HCT116 (cell line): ENCODE data around the gene ABI1. TPM values are rescaled to one million over a fixed set of nuclear protein-coding genes. Genes with fewer than 3 reads are reported as not detected.
"Not testable (repeated sequence)": the region's sequence is repeated elsewhere in the genome, so short reads cannot be mapped to it uniquely, and the experiment has no call there.

ENCODE experiments used
- ATAC-seq: fragments of 200-7000 bp; cut with Tn5 transposase; 2 replicates; pipeline ENCODE4 v1.9.1; 2020; ENCODE audit warnings: mild to moderate bottlenecking, moderate library complexity
- BruUV-seq: library from RNA; stranded (reverse); fragments of 400-500 nt; replicated peaks from 2 replicates; lab custom pipeline; 2021; lab: Mats Ljungman, UMichigan
- CTCF ChIA-PET: fragments of 300-600 bp; sonication (Branson Sonifier 250); formaldehyde crosslinking; loops from one replicate; lab custom pipeline; 2021; ENCODE audit warnings: antibody characterized with exemption; lab: Charles Lee
- POLR2A ChIA-PET: fragments of 300-600, 350-600 bp; sonication (Branson Sonifier 250); formaldehyde crosslinking; loops from one replicate; lab custom pipeline; 2021; ENCODE audit warnings: antibody characterized with exemption; lab: Charles Lee
- RAD21 ChIA-PET, 2 experiments: fragments of 300-600 bp; sonication (Branson Sonifier 250); formaldehyde crosslinking; loops; one replicate each; lab custom pipeline; 2023; ENCODE audit warnings: low total read pairs in 2 of 2; ENCODE audit not compliant: uncharacterized antibody in 2 of 2, unreplicated experiment in 2 of 2, low non-redundant PET in 1 of 2; lab: Charles Lee
- DNase-seq: peaks from one replicate; pipeline ENCODE4 v3.0.0-alpha.2; 2010; ENCODE audit warnings: low read depth, low spot score
- H2AFZ ChIP-seq: fragments of 200-600 bp; shearing (Covaris generic), sonication (generic); 2 replicates; pipeline ENCODE4 v1.6.1; 2017; ENCODE audit warnings: low read depth, mixed run types, mixed read lengths, antibody characterized with exemption, low read length; ENCODE audit not compliant: poor library complexity, severe bottlenecking
- H3K27ac ChIP-seq: 2 replicates; pipeline ENCODE4 v1.5.1; 2012; ENCODE audit warnings: low read depth, low read length
- H3K27me3 ChIP-seq: fragments of 200-600 bp; sonication (generic); 2 replicates; pipeline ENCODE4 v1.6.1; 2016; ENCODE audit warnings: mixed run types, low read length, mixed read lengths; ENCODE audit not compliant: insufficient read depth
- H3K36me3 ChIP-seq, 2 experiments: fragments of 200-500 bp in 1 of 2; fragments of 200-600 bp in 1 of 2; sonication (Bioruptor generic) in 1 of 2; sonication (generic) in 1 of 2; 2 replicates each; pipeline versions ENCODE4 v1.5.1 to v1.6.1; 2014 to 2016; ENCODE audit warnings: low read length in 2 of 2, inconsistent platforms in 1 of 2, mixed read lengths in 1 of 2, mixed run types in 1 of 2; ENCODE audit not compliant: insufficient read depth in 2 of 2, control insufficient read depth in 1 of 2
- H3K4me1 ChIP-seq, 2 experiments: fragments of 200-600 bp in 1 of 2; sonication (generic) in 1 of 2; 2 replicates each; pipeline versions ENCODE4 v1.5.1 to v1.6.1; 2012 to 2017; ENCODE audit warnings: low read length in 2 of 2, inconsistent platforms in 1 of 2, mild to moderate bottlenecking in 1 of 2, mixed read lengths in 1 of 2, mixed run types in 1 of 2, moderate library complexity in 1 of 2; ENCODE audit not compliant: insufficient read depth in 2 of 2, control insufficient read depth in 1 of 2
- H3K4me2 ChIP-seq: fragments of 200-600 bp; sonication (generic); 2 replicates; pipeline ENCODE4 v1.6.1; 2017; ENCODE audit warnings: mixed run types, low read length, mixed read lengths
- H3K4me3 ChIP-seq, 2 experiments: fragments of 200-600 bp in 1 of 2; sonication (generic) in 1 of 2; replicated peaks in 1 of 2; 2 replicates each; pipeline ENCODE4 v1.5.1; 2011 to 2016; ENCODE audit warnings: low read length in 2 of 2, control low read depth in 1 of 2, low read depth in 1 of 2, mild to moderate bottlenecking in 1 of 2, mixed read lengths in 1 of 2, mixed run types in 1 of 2
- H3K79me2 ChIP-seq: fragments of 200-600 bp; sonication (generic); 2 replicates; pipeline ENCODE4 v1.6.1; 2017; ENCODE audit warnings: mild to moderate bottlenecking, mixed run types, low read length, moderate library complexity, mixed read lengths; ENCODE audit not compliant: insufficient read depth
- H3K9ac ChIP-seq: fragments of 200-600 bp; sonication (generic); 2 replicates; pipeline ENCODE4 v1.6.1; 2016; ENCODE audit warnings: low read length, mixed read lengths
- H3K9me2 ChIP-seq: fragments of 200-600 bp; sonication (generic), shearing (Covaris generic); 2 replicates; pipeline ENCODE4 v1.6.1; 2017; ENCODE audit warnings: mixed run types, mild to moderate bottlenecking, moderate library complexity; ENCODE audit not compliant: insufficient read depth
- H3K9me3 ChIP-seq, 2 experiments: fragments of 200-500 bp in 1 of 2; fragments of 200-600 bp in 1 of 2; sonication (Bioruptor generic) in 1 of 2; sonication (generic) in 1 of 2; 2 replicates each; pipeline ENCODE4 v1.6.1; 2014 to 2017; ENCODE audit warnings: low read length in 2 of 2, mixed read lengths in 2 of 2, inconsistent platforms in 1 of 2, low read depth in 1 of 2, mild to moderate bottlenecking in 1 of 2, mixed run types in 1 of 2, moderate library complexity in 1 of 2; ENCODE audit not compliant: control insufficient read depth in 1 of 2, insufficient read depth in 1 of 2
- H4K20me1 ChIP-seq: fragments of 200-600 bp; sonication (generic), shearing (Covaris generic); 2 replicates; pipeline ENCODE4 v1.6.1; 2017; ENCODE audit warnings: mixed run types, mild to moderate bottlenecking, moderate library complexity; ENCODE audit not compliant: insufficient read depth
- ELF1 ChIP-seq: IDR thresholded peaks from 2 replicates; pipeline ENCODE4 v1.6.1; 2012; ENCODE audit warnings: low read depth, borderline replicate concordance
- FOSL1 ChIP-seq: IDR thresholded peaks from 2 replicates; pipeline ENCODE4 v1.6.1; 2012; ENCODE audit warnings: low read depth
- JUND ChIP-seq: IDR thresholded peaks from 2 replicates; pipeline ENCODE4 v1.6.1; 2012
- SIN3A ChIP-seq: IDR thresholded peaks from 2 replicates; pipeline ENCODE4 v1.6.1; 2012; ENCODE audit warnings: low read depth
- SP1 ChIP-seq: IDR thresholded peaks from 2 replicates; pipeline ENCODE4 v1.6.1; 2012; ENCODE audit warnings: low read depth
- intact Hi-C: fragments of 100-400 bp; cut with micrococcal nuclease; formaldehyde crosslinking; loops from 2 replicates; pipeline ENCODE4 v1.10.0; 2022
- total RNA-seq: library from RNA; stranded (reverse); gene quantifications from one replicate; pipeline ENCODE4 v1.2.1, GENCODE V29; 2021; ENCODE audit not compliant: unreplicated experiment
- TF ChIP-seq, protein P1 (sequence below): IDR thresholded peaks from 2 replicates; pipeline ENCODE4 v1.6.1; 2012
- TF ChIP-seq, protein P2 (sequence below), 3 experiments: fragments of 200-600 bp in 1 of 3; sonication (generic) in 1 of 3; IDR thresholded peaks in 2 of 3; conservative IDR thresholded peaks in 1 of 3; 2 replicates each; pipeline ENCODE4 v1.5.1; 2012 to 2017; ENCODE audit warnings: low read depth in 2 of 3, low read length in 2 of 3, antibody characterized with exemption in 1 of 3, borderline replicate concordance in 1 of 3, control low read depth in 1 of 3, mild to moderate bottlenecking in 1 of 3, mixed read lengths in 1 of 3, mixed run types in 1 of 3, moderate library complexity in 1 of 3; ENCODE audit not compliant: insufficient read depth in 1 of 3

The ABI1 gene
- total RNA-seq, 1 experiment from 2014 or later: 34.8 TPM

DNA sequence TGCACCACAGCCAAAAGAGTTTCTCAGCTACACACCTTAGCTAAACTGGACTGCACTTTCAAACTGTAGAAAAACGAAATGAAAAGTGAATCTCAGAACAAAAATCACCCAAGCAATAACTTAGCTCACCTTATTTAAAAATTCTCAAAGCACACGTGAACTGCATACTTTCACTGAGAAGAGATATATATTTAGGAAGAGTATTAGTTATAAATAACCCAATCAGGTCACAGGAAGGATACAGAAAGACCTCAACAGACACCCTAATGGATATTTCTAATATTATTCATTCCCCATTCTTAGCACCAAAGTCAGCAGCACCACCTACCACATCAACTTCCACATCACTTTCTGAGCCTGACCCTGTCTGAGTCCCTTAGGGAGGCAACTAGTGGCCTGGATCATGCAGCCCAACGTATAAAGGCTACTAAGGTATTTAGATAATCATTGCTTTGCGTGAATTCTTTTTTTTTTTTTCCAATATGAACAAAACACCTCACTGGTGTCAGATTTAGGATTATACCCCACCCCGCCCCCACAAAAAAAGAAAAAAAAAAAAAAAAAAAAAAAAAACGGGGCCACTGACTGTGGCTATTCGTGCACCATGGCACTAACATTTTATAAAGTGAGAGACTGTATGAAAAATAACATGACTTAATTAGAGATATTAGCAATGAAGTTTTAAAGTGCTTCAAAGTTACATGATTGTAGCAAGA lies 2.6 kb downstream of the ABI1 start:
- no peaks in the 10 kb centered on the region for H3K36me3 ChIP-seq
- H3K9me3 ChIP-seq: no peaks in the 10 kb centered on the region
- no peaks in the 10 kb centered on the region for H4K20me1 ChIP-seq
- no peak overlapping the region for H3K27ac ChIP-seq
- no peak overlapping the region for H3K9ac ChIP-seq
- ATAC-seq: no peak
- ChIA-PET POLR2A (no interaction called here), RAD21 (interaction anchor here in 1 of 2 experiments (0.9 kb wide), 1 partner anchor 24 kb away, joined by 4 read pairs; no protein-coding TSS in a partner anchor), CTCF (interaction anchor here (0.7 kb wide), 1 partner anchor 24 kb away, joined by 3 read pairs; no protein-coding TSS in a partner anchor)
- H3K4me1 ChIP-seq: peaks cover 0 to 25% of the 10 kb centered on the region in 2 experiments; a peak in 2 of 4 replicates
- DNase-seq: no peak
- BruUV-seq: no TSS peak
- TF ChIP-seq, protein P1, sequence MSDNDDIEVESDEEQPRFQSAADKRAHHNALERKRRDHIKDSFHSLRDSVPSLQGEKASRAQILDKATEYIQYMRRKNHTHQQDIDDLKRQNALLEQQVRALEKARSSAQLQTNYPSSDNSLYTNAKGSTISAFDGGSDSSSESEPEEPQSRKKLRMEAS: no peak
- TF ChIP-seq JUND (no peak), ELF1 (no peak), SP1 (no peak), SIN3A (no peak), FOSL1 (no peak)
- TF ChIP-seq, protein P2, sequence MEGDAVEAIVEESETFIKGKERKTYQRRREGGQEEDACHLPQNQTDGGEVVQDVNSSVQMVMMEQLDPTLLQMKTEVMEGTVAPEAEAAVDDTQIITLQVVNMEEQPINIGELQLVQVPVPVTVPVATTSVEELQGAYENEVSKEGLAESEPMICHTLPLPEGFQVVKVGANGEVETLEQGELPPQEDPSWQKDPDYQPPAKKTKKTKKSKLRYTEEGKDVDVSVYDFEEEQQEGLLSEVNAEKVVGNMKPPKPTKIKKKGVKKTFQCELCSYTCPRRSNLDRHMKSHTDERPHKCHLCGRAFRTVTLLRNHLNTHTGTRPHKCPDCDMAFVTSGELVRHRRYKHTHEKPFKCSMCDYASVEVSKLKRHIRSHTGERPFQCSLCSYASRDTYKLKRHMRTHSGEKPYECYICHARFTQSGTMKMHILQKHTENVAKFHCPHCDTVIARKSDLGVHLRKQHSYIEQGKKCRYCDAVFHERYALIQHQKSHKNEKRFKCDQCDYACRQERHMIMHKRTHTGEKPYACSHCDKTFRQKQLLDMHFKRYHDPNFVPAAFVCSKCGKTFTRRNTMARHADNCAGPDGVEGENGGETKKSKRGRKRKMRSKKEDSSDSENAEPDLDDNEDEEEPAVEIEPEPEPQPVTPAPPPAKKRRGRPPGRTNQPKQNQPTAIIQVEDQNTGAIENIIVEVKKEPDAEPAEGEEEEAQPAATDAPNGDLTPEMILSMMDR (IDR thresholded peaks at IDR 0.05 in 2 of 3, conservative IDR thresholded peaks at IDR 0.05 in 1 of 3; ENCODE audit: borderline replicate concordance in 1 of 3, insufficient read depth in 1 of 3, low read depth in 2 of 3, low read length in 2 of 3): no peak
- H2AFZ ChIP-seq: no peak overlapping the region
- H3K4me2 ChIP-seq: peak overlapping the region; percentile 92; the same call in 1 of the 2 replicates
- no peak overlapping the region for H3K4me3 ChIP-seq
- intact Hi-C loops: no loop called here
- no peaks in the 10 kb centered on the region for H3K27me3 ChIP-seq
- H3K79me2 ChIP-seq: peaks cover 69% of the 10 kb centered on the region
- H3K9me2 ChIP-seq: no peaks in the 10 kb centered on the region

DNA sequence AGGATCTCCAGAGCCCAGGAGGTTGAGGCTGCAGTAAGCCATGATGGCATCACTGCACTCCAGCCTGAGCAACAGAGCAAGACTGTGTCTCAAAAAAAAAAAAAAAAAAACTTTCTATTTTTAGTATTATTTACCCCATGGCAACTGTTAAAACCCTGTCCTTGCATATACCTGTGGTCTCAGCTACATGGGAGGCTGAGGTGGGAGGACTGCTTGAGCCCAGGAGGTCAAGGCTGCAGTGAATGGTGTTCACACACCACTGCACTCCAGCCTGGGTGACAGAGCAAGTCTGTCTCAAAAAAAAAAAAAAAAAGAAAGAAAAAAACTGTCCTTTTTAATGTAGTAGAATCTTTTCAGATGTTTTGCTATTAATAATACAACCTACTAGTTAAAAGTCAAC lies 3.2 kb downstream of the ABI1 start:
- Histone ChIP-seq H3K4me1 (peaks cover 0 to 25% of the 10 kb centered on the region in 2 experiments; a peak in 2 of 4 replicates), H3K79me2 (peaks cover 75% of the 10 kb centered on the region)
- DNase-seq, H4K20me1 ChIP-seq, BruUV-seq, intact Hi-C loops, H3K36me3 ChIP-seq, ATAC-seq, H3K4me3 ChIP-seq, POLR2A ChIA-PET, H3K27ac ChIP-seq, H3K9me3 ChIP-seq, H3K27me3 ChIP-seq, H3K9me2 ChIP-seq, H2AFZ ChIP-seq, H3K4me2 ChIP-seq, H3K9ac ChIP-seq: not testable (repeated sequence)
- ChIA-PET RAD21 (interaction anchor here in 1 of 2 experiments (0.9 kb wide), 1 partner anchor 24 kb away, joined by 4 read pairs; no protein-coding TSS in a partner anchor), CTCF (interaction anchor here (0.7 kb wide), 1 partner anchor 24 kb away, joined by 3 read pairs; no protein-coding TSS in a partner anchor)
